ENCODE data around the gene TADA3.

GRCh38 chr3:9791127-9791526 is 1.1 kb downstream of the TADA3 start:
- TF ChIP-seq EZH2phosphoT487 (IDR thresholded peaks at IDR 0.05; ENCODE audit: low read length) (no peak), CTCF (IDR thresholded peaks at IDR 0.05; ENCODE audit: low read length) (no peak), EZH2 (optimal IDR thresholded peaks at IDR 0.05; ENCODE audit: low read depth, low read length) (no peak)

Measured in MM.1S (cell line).